Thoracic aorta endothelial cell (primary cell): ENCODE measurements around the gene SPACA1. TPM values are rescaled to one million over a fixed set of nuclear protein-coding genes. Genes with fewer than 3 reads are reported as not detected.

ENCODE experiments used
- total RNA-seq: library from RNA; depleted of rRNA; stranded (reverse); fragments of >200 nt; gene quantifications from 2 replicates; pipeline ENCODE4 v1.2.3, GENCODE V29; 2012

SPACA1 gene
- total RNA-seq: not detected in 2 replicates

GRCh38 chr6:88047510-88048150 is at the start of gene SPACA1:
SPACA1 (plus strand) TSS chr6:88047841; CDS start chr6:88047906, 65 bp downstream.

Other genes starting within 250 kb of the SPACA1 start
- under 0.01 and 0.07 TPM in 2 replicates for gene CNR1, start 118.5 kb downstream of the SPACA1 start, total RNA-seq